Trophoblast cell (in vitro differentiated cells and primary cell): ENCODE data around the gene CPN2.
A peak's percentile ranks its signal among the peaks of the same experiment; 100 is the strongest.

Experiments used
- DNase-seq, 2 donors: peaks; one replicate each; pipeline ENCODE4 v3.0.0-alpha.2; 2016
- H2AFZ ChIP-seq: 2 replicates; pipeline ENCODE4 v1.6.1; 2013; ENCODE audit warnings: low read length, moderate library complexity, mild to moderate bottlenecking; ENCODE audit not compliant: insufficient read depth, poor library complexity
- H2AK5ac ChIP-seq: 2 replicates; pipeline ENCODE4 v1.6.1; 2013; ENCODE audit warnings: mild to moderate bottlenecking, low read length
- H2BK120ac ChIP-seq: 2 replicates; pipeline ENCODE4 v1.6.1; 2013; ENCODE audit warnings: low read length, mild to moderate bottlenecking, moderate library complexity; ENCODE audit not compliant: insufficient read depth, poor library complexity
- H2BK12ac ChIP-seq: 2 replicates; pipeline ENCODE4 v1.6.1; 2013; ENCODE audit warnings: mild to moderate bottlenecking, low read length, moderate library complexity
- H2BK5ac ChIP-seq: 2 replicates; pipeline ENCODE4 v1.6.1; 2013; ENCODE audit warnings: low read length, low read depth, moderate library complexity, mild to moderate bottlenecking; ENCODE audit not compliant: poor library complexity
- H3K14ac ChIP-seq: 2 replicates; pipeline ENCODE4 v1.6.1; 2013; ENCODE audit warnings: mild to moderate bottlenecking, low read length
- H3K18ac ChIP-seq: 2 replicates; pipeline ENCODE4 v1.6.1; 2013; ENCODE audit warnings: mild to moderate bottlenecking, low read length
- H3K23ac ChIP-seq: 2 replicates; pipeline ENCODE4 v1.6.1; 2013; ENCODE audit warnings: low read length
- H3K27ac ChIP-seq: 2 replicates; pipeline ENCODE4 v1.5.1; 2013; ENCODE audit warnings: low read depth, mild to moderate bottlenecking, inconsistent platforms, low read length, moderate library complexity
- H3K27me3 ChIP-seq: 2 replicates; pipeline ENCODE4 v1.6.1; 2013; ENCODE audit warnings: inconsistent platforms, mild to moderate bottlenecking, low read length, moderate library complexity; ENCODE audit not compliant: insufficient read depth
- H3K36me3 ChIP-seq, 2 experiments: 1 replicate in 1 of 2; 2 replicates in 1 of 2; pipeline ENCODE4 v1.6.1; 2013; ENCODE audit warnings: low read length in 2 of 2, mild to moderate bottlenecking in 2 of 2, moderate library complexity in 1 of 2; ENCODE audit not compliant: insufficient read depth in 2 of 2, control insufficient read depth in 1 of 2
- H3K4ac ChIP-seq: 2 replicates; pipeline ENCODE4 v1.6.1; 2013; ENCODE audit warnings: low read depth, mild to moderate bottlenecking, low read length, moderate library complexity
- H3K4me1 ChIP-seq, 2 experiments: 1 replicate in 1 of 2; 2 replicates in 1 of 2; pipeline ENCODE4 v1.6.1; 2013; ENCODE audit warnings: low read length in 2 of 2, mild to moderate bottlenecking in 2 of 2, moderate library complexity in 1 of 2; ENCODE audit not compliant: insufficient read depth in 2 of 2, control insufficient read depth in 1 of 2
- H3K4me2 ChIP-seq: 2 replicates; pipeline ENCODE4 v1.6.1; 2013; ENCODE audit warnings: inconsistent platforms, mild to moderate bottlenecking, low read length, moderate library complexity
- H3K4me3 ChIP-seq: 2 replicates; pipeline ENCODE4 v1.5.1; 2013; ENCODE audit warnings: mild to moderate bottlenecking, low read depth, low read length, inconsistent platforms
- H3K79me1 ChIP-seq: one replicate; pipeline ENCODE4 v1.6.1; 2013; ENCODE audit warnings: low read length
- H3K79me2 ChIP-seq: 2 replicates; pipeline ENCODE4 v1.6.1; 2013; ENCODE audit warnings: low read length, mild to moderate bottlenecking; ENCODE audit not compliant: control insufficient read depth, insufficient read depth, poor library complexity
- H3K9ac ChIP-seq: 2 replicates; pipeline ENCODE4 v1.6.1; 2013; ENCODE audit warnings: mild to moderate bottlenecking, low read length
- H3K9me3 ChIP-seq: 2 replicates; pipeline ENCODE4 v1.6.1; 2013; ENCODE audit warnings: low read depth, mild to moderate bottlenecking, control low read depth, inconsistent platforms, low read length; ENCODE audit not compliant: insufficient read depth
- H4K12ac ChIP-seq: 2 replicates; pipeline ENCODE4 v1.6.1; 2013; ENCODE audit warnings: low read depth, mild to moderate bottlenecking, low read length, moderate library complexity
- H4K8ac ChIP-seq: 2 replicates; pipeline ENCODE4 v1.6.1; 2013; ENCODE audit warnings: low read depth, mild to moderate bottlenecking, low read length, moderate library complexity
- H4K91ac ChIP-seq: one replicate; pipeline ENCODE4 v1.6.1; 2013; ENCODE audit warnings: low read depth, mild to moderate bottlenecking, low read length, moderate library complexity
- WGBS: extraction: QIAGEN DNeasy Blood & Tissue Kit; methylation state at CpG from one replicate; pipeline ENCODE4 v1.1.7; 2013; ENCODE audit warnings: missing lambda C conversion rate; ENCODE audit not compliant: insufficient read length, insufficient coverage; ENCODE audit errors: extremely low coverage; 5-methylcytosine and 5-hydroxymethylcytosine counted together

Gene CPN2

DNA sequence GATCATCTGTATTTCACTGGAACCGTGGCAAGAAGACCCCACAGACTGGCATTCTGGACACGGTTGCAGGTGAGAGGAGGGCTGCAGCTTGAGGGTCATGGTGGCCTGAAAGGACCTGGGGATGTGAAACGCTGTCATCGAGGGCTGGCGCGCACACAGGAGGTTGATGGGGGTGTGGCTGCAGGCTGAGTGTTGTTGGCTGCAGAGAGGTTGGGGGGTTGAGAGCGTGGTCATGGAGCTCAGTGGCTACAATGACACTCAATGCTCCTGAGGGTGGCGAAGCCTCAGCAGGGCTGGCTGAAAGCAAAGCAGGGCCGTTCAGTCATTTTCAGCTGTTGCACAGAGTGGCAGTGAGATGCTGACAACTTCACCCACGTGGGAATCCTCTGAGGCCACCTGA lies 21.0 kb downstream of the CPN2 start:
- Histone ChIP-seq H2BK5ac (no peak overlapping the region), H3K79me2 (no peaks in the 10 kb centered on the region), H3K27me3 (peaks cover 4% of the 10 kb centered on the region), H2AK5ac (no peak overlapping the region), H3K9ac (no peak overlapping the region), H4K91ac (no peak overlapping the region), H3K4me3 (no peak overlapping the region), H3K27ac (no peak overlapping the region), H3K14ac (no peak overlapping the region), H3K18ac (no peak overlapping the region), H4K8ac (no peak overlapping the region), H2AFZ (no peak overlapping the region), H3K4me2 (no peak overlapping the region), H3K23ac (no peak overlapping the region), H3K79me1 (peaks cover 4% of the 10 kb centered on the region), H3K36me3 (no peaks in the 10 kb centered on the region), H3K4me1 (peaks cover 5 to 7% of the 10 kb centered on the region in 2 experiments), H2BK120ac (no peak overlapping the region), H3K4ac (no peak overlapping the region), H4K12ac (no peak overlapping the region), H2BK12ac (no peak overlapping the region), H3K9me3 (peaks cover 18% of the 10 kb centered on the region)
- WGBS, result no CpG with 5 or more reads among the region's 10 CpGs
- no peak for DNase-seq

DNA sequence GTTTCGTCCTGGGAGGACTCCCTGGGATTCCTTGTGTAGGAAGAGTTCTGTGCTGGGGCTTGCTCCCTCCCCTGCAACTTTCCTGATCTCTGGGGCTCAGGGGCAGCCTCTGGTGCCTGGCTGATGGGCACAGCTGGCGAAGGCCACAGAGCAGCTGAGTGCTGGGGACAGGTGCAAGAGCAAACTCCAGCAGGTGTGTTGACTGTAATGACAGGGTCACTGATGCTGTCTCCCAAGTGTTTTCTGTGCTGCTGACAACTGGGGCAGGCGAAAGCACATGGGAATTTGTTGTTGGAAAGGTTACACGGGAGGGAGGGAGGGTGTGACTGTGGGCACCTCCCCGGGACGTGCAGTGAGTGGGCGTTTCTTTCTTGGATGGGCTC lies 21.6 kb downstream of the CPN2 start:
- Histone ChIP-seq H2AK5ac (no peak overlapping the region), H3K9me3 (peaks cover 22% of the 10 kb centered on the region), H4K91ac (no peak overlapping the region), H3K79me1 (peaks cover 4% of the 10 kb centered on the region), H3K27ac (no peak overlapping the region), H3K18ac (no peak overlapping the region), H3K4ac (no peak overlapping the region), H3K4me3 (no peak overlapping the region), H2BK12ac (no peak overlapping the region), H3K4me1 (peaks cover 5 to 7% of the 10 kb centered on the region in 2 experiments), H3K14ac (no peak overlapping the region), H3K27me3 (peaks cover 4% of the 10 kb centered on the region), H2AFZ (no peak overlapping the region), H2BK5ac (no peak overlapping the region), H3K9ac (no peak overlapping the region), H3K4me2 (no peak overlapping the region), H3K23ac (no peak overlapping the region), H4K12ac (no peak overlapping the region), H2BK120ac (no peak overlapping the region), H3K79me2 (no peaks in the 10 kb centered on the region), H3K36me3 (no peaks in the 10 kb centered on the region), H4K8ac (no peak overlapping the region)
- no CpG with 5 or more reads among the region's 7 CpGs for WGBS
- no peak for DNase-seq

DNA sequence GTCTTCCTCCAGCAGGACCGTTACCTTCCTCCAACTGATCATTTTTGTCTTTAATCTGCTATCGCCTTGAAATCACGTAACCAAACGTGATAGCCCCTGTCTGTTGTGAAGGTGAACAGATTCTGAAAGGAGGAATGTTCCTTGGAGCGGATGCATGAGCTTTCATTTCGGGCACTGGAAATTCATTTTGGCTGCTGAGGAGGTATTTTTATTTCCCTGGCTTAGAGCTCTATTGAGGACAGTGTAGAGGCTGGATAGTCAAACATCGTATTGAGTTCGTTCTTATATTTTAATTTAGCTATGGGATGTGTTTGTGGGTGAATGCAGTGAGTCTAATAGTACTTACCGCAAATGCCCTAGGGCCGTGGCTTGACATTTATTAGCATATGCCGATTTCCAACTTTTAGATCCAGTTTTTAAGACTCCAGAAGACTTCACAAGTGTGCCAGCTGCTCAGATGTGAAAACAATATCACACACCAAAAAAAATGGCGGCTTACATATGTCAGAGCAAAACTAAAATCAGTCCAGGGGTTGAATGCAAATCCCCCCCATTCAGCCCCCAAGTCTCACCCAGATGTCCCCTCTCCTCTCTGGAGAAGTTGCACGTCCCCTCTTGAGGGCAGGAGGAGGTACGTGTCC lies 22.1 kb downstream of the CPN2 start:
- no peak overlapping the region for H3K18ac ChIP-seq
- no peak overlapping the region for H3K4ac ChIP-seq
- H3K23ac ChIP-seq, result no peak overlapping the region
- no peak overlapping the region for H3K9ac ChIP-seq
- DNase-seq, result no peak
- no peak overlapping the region for H4K8ac ChIP-seq
- no peaks in the 10 kb centered on the region for H3K36me3 ChIP-seq
- no peak overlapping the region for H4K12ac ChIP-seq
- H3K14ac ChIP-seq, result no peak overlapping the region
- H2AK5ac ChIP-seq, result no peak overlapping the region
- H3K27ac ChIP-seq, result no peak overlapping the region
- H2AFZ ChIP-seq, result no peak overlapping the region
- H3K4me1 ChIP-seq, result peaks cover 8 to 12% of the 10 kb centered on the region in 2 experiments
- no CpG with 5 or more reads among the region's 14 CpGs for WGBS
- H2BK5ac ChIP-seq, result no peak overlapping the region
- H3K79me2 ChIP-seq, result no peaks in the 10 kb centered on the region
- H3K4me3 ChIP-seq, result no peak overlapping the region
- peaks cover 22% of the 10 kb centered on the region for H3K9me3 ChIP-seq
- no peak overlapping the region for H4K91ac ChIP-seq
- no peak overlapping the region for H3K4me2 ChIP-seq
- H3K79me1 ChIP-seq, result peaks cover 4% of the 10 kb centered on the region
- H2BK12ac ChIP-seq, result no peak overlapping the region
- no peak overlapping the region for H2BK120ac ChIP-seq
- peaks cover 4% of the 10 kb centered on the region for H3K27me3 ChIP-seq

DNA sequence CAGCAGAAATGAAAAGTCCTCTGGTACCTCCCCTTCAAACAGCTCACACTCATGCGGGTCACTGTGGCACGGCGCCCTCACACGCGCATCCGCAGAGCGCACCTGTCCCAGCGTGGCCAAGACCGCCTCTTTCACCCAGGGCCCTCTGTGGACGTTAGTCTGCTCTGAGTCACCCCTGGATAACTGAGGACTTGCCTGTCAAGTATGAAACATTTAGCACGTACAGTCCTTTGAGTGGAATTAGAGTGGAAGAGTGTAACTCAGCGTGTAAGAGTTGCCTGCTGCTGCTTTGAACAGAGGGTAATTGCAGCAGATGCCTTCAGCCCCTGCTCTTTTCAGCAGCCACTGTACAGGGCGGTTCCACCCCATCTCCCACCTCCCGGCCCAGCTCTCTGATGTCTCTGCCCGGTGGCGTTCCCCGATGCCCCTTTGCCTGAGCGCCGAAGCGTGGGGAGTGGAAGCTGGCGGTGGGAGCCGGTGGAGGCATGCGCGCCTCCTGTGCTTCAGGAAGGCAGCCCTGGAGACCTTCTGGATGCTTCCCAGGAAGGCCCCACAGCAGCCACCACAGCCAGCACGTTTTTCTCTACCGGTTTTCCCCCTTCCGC lies 23.0 kb downstream of the CPN2 start:
- no peak overlapping the region for H4K91ac ChIP-seq
- no peaks in the 10 kb centered on the region for H3K79me2 ChIP-seq
- H2BK12ac ChIP-seq, result no peak overlapping the region
- no CpG with 5 or more reads among the region's 27 CpGs for WGBS
- H3K9ac ChIP-seq, result no peak overlapping the region
- H3K4me2 ChIP-seq, result no peak overlapping the region
- no peaks in the 10 kb centered on the region for H3K79me1 ChIP-seq
- H3K4me3 ChIP-seq, result no peak overlapping the region
- H2AK5ac ChIP-seq, result no peak overlapping the region
- H3K4ac ChIP-seq, result no peak overlapping the region
- H3K4me1 ChIP-seq, result peaks cover 5 to 12% of the 10 kb centered on the region in 2 experiments
- no peak overlapping the region for H2BK5ac ChIP-seq
- peaks cover 1% of the 10 kb centered on the region for H3K27me3 ChIP-seq
- no peak overlapping the region for H3K23ac ChIP-seq
- no peak overlapping the region for H2AFZ ChIP-seq
- no peaks in the 10 kb centered on the region for H3K36me3 ChIP-seq
- peak; percentile 90 to 91 for DNase-seq
- H4K12ac ChIP-seq, result no peak overlapping the region
- H3K14ac ChIP-seq, result no peak overlapping the region
- H3K9me3 ChIP-seq, result peaks cover 22% of the 10 kb centered on the region
- H3K18ac ChIP-seq, result no peak overlapping the region
- no peak overlapping the region for H2BK120ac ChIP-seq
- no peak overlapping the region for H3K27ac ChIP-seq
- no peak overlapping the region for H4K8ac ChIP-seq
